Fibroblast of skin of back (primary cell): ENCODE measurements around the gene ADARB2.
"Not testable (repeated sequence)": the region's sequence is repeated elsewhere in the genome, so short reads cannot be mapped to it uniquely, and the experiment has no call there.

Experiments used
- DNase-seq: peaks from one replicate; pipeline ENCODE4 v3.0.0-alpha.2; 2013

ADARB2 gene

DNA sequence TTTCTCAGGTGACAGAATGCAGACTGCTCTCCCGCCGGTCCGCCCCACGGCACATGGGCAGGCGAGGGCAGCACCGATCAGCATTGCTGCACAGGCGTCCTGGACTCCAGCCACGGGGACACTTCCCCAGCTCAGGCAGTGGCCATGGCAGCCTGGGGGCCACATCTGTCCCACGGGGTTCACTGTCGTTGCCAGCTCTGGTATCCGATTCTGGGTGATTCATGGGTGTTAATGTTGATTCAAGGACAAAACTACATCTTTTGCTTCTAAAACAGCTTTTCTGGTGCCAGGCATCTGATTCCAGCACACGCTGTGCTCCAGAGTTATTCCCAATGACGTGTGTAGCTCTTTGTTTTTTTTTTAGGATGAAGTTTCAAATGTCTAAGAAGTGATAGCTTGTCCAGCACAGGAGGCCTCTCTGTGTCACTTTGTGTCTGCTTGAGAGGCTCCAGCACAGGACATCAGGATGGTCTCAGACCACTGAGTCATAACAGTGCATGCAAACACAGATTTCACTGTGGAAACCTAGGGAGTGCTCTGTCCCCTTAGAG, 463.1 kb downstream of the ADARB2 start:
- peak; percentile 83 for DNase-seq

DNA sequence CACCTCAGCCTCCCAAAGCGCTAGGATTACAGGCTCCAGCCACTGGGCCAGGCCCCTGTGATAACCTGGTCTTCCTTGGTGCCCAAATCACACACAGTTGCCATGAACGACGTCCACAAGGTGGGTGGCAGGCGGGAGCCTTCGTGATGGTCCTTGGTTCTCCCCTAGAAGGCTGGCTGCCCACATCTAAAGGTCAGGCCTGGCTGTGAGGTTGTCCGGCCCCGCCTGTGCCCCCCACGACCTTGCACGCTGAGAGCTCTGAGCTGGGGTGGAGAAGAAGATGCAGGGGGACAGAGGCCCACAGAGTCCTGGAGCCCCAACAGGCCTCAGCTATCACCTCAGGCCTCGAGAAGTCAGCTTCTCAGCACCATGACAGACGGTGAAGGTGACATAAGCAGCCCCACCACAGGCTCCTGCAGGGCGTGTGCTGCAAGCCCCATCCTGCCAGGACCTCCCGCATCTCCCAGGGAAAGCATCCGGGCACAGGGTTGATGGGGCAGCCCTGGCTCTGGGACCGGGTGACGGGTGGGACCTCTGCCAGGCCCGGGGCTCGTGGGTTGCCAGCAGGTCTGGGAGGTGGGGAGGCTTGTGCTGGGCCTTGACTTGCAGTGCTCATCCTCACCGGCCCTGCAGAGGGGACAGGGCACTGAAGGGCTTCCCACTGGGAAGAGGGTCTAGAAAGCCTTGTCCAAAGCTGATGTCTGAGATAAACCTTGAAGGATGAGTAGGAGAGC, 463.8 kb downstream of the ADARB2 start:
- DNase-seq: no peak

DNA sequence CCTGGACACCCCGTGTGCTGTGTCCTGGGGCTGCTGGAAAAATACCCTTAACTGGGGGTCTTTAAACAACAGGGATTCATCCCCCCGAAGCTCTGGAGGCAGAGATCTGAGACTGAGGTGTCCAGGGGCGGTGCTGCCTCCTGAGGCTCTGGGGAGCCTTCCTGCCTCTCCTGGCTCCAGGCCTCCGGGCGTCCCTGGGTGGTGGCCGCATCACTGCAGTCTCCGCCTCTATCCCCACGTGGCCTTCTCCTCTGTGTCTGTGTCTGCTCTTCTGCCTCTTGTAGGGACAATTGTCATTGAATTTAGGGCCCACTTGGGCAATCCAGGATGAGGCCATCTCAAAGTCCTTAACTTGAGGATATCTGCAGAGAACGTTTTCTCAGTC, 464.6 kb downstream of the ADARB2 start:
- no peak for DNase-seq

DNA sequence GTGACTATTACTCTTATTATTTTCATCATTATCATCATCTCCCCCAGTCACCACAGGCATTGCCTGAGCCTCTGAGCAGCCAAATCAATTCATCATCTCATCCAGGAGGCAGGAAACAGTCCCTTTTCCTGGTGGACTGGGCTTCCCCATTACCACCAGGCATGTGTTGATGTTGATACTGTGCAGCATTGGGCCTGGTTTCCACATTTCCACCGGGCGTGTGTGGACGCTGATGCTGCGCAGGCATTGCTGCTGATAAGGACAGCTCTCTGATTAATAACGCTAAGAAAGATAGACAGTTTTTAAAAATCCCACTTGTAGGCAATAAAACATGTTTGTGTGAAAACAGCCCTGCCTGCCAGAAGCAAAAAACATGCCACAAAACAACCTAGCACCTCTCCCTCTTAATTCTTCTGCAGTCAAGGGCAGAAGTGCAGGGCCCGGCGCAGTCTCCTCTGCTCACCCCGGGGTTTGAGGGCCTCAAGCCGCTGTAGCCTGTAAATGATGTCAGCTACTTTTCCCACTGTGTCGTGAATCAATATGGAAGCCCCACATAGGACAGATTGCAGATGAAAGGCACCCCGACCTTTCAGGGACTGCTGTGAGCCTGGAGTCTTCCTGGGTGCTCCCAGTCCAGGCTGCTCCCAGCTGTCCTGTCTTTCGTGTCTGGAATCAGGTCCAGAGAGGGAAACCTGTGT, 465.1 kb downstream of the ADARB2 start:
- DNase-seq: no peak

DNA sequence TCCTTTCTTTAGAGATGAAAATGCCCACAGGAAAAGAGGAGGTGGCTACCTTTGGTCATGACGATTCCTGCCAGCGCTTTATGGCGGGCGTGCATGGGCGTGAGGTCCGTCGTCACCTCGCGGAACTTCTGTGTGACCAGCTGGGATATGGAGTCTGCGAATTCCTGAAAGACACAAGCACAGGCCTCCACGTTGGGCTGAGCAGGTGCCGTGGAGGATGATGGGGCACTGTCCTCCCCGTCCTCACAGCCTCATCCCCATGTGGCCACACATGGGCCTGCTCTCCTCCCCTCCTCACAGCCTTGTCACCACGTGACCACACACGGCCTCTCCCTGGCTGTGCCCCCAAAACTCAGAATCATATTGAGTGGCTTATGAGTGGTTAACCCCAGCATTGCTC, 466.4 kb downstream of the ADARB2 start:
- DNase-seq: no peak

DNA sequence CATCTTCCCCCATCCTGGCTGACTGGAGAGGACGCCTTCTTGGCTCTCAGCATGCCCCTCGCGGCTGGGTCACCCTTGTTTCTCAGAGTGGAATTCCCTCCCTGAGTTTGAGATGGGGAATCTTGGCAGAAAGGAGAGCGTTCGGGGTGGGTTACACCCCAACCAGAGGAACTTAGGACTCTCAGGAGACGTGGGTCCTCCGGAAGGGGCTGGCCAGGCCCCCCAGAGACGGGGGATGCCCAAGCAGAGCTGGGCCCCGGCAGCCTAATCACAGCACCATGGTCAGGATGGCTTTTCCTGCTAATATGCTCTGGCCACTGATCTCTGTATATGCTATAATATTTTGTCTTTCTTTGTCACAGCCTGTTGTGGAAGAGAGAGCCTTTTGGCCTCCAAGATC, 466.8 kb downstream of the ADARB2 start:
- no peak for DNase-seq

DNA sequence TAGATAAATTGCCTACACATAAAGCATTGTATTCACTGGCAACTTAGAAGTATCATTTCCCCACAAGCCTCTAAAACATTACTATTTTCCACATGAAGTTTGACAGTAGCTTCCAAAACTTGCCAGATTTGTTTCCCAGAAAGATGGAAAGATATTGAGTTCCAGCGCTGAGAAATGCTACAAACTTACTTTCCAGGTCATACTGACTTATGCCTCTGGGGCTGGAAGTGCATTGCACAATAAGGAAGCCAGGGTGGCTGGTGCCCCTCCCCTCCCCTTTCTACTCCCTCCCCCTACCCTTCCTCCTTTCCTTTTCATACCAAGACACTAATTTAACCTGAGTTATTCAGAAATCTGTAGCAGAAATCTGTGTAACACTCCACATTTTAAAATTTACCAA, 468.5 kb downstream of the ADARB2 start:
- DNase-seq: no peak

DNA sequence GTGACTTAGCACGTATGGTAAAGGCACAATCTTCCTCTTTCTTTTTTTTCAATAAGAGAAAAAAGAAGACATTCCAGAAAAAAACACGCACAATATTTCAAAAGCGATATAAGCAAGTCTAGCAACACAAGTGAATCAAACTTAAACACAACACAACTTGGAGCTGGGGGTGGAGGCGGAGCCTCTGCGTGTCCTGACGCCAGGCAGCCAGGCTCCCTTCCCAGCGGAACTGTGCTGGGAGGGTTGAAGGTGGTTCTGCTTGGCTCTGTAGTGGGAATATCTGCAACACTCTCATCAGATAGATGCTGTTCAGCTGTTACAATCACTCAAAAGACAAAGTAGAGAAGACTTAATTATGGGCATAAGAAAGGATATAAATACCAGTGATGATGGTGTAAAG, 469.8 kb downstream of the ADARB2 start:
- no peak for DNase-seq

DNA sequence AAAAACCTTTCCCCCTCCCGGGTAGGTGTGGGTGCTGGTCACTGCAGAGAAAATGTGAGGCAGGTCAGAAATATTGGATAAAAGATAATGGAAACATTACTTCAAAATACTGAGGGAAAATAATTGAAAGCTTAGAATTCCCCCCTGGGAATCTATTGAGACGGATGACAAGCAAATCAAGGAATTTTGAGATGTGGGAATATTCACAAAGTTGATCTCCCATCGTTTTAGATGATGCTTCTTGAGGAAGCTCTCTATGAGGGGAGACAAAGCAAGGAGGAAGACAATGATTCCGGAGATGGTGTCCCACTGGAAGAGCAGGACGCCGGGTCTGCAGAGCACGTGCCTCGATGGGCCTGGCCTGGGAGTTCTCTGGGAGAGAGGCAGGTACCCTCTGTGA, 470.2 kb downstream of the ADARB2 start:
- no peak for DNase-seq

DNA sequence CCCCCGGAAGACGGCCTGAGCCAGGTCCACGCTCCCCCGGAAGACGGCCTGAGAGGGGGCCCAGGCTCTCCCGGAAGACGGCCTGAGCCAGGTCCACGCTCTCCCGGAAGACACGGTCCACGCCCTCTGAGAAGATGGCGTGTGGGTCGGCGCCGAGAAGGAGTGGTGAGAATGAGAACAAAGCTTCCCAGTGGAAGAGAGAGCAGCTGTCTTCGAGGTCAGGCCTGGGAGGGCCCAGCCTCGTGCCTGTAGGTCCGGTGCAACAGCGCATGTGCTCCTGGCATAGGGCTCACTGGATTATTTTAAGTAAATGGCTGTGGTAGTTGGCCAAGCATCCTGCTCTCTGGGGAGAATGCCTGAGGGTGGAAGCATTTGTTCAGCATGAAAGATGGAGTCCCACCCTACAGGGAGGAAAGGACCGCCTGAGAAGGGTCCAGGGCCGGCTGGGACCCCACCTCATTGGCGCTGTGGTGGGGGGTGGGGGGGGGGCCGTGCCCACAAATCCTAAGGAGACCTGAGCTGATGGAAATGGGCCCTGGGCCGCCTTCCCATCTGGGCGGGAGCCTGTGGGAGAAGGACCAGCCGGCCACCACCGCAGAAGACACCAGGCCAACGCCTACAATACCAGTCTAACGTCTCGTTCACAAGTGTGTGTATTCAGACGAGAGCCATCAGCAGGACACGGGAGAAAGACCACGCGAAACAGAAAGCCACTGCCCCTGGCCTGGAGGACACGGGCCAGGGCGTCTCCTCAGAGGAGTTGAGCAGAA, 471.1 kb downstream of the ADARB2 start:
- DNase-seq: no peak

DNA sequence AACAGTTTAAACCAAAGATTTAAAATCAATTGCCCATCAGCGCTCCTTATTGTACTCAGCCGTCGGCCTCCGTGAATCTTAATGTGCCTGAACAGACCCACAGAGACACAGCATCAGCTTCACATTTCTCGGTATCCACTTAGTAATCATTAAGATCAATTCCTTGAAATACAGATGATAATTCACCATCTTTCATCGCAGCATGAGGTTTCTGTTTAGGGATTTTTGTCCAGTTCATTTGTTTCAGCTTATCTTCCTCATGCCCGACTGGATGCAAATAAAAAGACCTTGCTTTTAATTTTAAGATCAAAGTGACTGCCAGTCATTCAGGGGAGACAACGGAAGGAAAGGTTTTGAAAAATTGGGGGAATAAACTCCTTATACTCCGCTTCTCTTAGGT, 473.3 kb downstream of the ADARB2 start:
- DNase-seq: no peak

DNA sequence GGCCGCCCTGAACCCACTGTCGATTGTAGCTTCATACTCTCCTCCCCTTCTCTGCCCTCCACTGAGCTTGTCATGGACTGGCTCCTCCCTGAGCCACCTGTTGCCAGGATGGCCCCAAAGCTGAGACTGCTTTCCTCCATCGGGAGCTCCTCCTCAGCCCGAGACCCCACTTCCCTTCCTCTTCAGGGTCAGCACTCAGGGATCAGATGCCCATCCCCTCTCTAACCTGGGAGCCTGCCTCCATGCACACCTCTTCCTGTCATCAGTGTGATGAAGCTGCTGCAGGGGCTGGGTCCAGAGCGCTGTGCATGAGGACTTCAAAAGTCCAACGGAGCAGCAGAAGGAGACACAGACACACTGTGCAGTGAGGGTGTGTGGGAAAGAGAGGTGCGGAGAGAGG, 480.1 kb downstream of the ADARB2 start:
- DNase-seq: no peak

DNA sequence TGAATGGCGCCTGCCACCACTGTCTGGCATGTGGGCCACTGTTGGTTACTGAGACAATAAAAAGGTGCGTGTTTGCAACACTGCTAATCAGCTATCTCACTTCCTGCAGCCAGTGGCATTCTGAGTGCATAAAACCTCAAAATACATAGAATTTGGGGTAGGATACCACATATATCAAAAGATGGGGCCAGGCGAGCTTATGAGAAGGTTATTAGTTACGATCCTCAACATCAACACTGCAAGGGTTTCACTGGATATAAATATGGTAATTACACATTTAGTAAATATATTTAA, 480.9 kb downstream of the ADARB2 start:
- no peak for DNase-seq

DNA sequence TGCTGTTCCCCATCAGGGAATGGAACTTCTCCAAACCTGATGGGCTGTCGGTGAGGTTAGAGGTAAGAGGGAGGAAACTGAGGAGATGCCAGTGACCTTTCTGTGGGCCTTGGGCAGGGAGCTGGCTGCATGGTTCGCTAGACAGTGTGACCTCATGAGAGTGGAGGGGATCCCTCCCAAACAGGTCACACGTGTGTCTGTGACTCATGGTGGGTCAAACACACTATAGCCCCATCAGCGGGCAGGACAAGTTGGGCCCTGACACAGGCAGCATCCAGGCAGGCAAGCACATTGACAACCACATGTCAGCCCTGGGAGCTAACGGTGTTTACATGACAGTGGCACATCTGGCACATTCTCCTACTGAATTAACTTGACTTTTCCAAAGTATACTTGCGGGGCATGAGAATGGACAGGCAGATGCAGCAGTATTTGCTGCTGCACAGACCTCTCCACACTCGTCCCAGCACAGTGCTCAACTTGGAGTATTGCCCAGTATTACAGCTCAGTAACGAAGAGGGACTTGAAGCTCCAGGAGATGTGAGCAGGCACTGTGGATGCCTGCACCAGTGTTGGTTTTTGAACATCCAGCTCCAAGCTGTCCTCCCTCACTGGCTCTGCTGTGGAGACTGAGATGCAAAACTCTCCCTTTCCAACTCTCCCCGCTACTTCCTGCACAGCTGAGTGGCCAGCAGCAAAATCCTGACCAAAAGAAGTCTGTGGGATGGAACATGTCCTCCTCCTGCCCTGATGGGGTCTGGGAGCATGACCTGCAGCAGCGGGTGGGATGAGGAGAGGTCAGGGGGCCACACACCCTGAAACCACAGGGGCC, 481.5 kb downstream of the ADARB2 start:
- no peak for DNase-seq

DNA sequence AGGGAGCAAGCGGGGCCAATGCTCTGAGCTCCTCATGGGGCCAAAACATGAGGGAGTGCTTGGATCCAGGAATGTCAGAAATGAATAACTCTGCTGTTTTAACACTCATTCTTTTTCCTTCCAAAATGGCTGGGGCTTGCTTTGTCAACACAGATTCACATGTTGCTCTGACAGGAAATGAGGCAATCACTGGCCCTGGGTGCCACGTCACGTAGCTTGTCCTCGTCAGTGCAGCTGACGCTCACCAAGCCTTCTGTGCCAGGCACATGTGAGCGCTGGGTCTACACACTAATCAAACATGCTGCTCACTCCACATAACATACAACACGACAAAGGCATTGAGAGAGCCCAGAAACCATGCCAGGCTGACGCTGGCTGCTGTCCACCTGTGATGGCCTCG, 482.2 kb downstream of the ADARB2 start:
- peak; percentile 63 for DNase-seq

DNA sequence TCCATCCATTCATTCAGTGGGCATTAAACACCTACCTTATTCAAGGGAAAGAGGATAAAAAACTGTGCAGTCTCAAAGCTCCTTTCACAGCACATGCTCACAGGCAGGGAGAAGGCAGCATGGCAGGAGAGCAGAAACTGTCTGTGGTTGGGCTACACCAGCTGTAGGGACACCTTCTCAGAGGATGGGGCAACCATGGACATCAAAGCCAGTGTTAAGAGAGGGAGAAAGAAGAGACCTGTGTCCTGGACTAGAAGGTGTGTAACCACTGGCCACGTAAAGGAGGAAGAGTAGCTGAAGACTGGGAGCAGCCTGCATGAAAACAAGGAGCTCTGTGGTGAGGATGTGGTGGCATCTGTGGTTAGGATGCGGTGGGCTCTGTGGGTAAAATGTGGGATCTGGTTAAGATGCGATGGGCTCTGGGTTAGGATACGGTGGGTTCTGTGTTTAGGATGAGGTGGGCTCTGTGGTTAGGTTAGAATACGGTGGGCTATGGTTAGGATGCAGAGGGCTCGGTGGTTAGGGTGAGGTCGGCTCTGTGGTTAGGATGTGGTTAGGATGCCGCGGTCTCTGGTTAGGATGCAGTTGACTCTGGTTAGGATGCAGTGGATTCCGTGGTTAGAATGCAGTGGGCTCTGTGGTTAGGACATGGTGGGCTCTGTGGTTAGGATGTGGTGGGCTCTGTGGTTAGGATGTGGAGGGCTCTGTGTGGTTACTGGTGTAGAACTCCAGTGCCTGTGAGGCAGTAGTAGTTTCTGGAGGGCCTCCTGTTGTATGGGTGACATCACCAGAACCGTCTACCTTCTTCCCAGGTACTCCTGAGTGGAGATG, 483.6 kb downstream of the ADARB2 start:
- no peak for DNase-seq

DNA sequence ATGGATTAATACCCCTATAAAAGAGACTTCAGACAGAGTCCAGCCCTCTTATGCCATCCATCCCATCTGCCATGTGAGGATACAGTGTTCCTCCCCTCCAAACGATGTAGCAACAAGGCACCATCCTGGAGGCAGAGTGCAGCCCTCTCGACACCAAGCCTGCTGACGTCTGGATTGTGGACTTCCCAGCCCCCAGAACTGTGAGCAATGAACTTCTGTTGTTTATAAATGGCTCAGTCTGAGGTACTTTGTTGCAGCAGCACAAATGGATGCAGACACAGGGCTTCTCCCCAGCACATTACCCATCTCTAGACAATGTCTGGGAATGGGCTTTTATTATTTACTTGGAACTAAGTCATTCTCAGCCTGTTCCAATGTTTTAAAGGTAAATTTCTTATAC, 485.6 kb downstream of the ADARB2 start:
- no peak for DNase-seq

DNA sequence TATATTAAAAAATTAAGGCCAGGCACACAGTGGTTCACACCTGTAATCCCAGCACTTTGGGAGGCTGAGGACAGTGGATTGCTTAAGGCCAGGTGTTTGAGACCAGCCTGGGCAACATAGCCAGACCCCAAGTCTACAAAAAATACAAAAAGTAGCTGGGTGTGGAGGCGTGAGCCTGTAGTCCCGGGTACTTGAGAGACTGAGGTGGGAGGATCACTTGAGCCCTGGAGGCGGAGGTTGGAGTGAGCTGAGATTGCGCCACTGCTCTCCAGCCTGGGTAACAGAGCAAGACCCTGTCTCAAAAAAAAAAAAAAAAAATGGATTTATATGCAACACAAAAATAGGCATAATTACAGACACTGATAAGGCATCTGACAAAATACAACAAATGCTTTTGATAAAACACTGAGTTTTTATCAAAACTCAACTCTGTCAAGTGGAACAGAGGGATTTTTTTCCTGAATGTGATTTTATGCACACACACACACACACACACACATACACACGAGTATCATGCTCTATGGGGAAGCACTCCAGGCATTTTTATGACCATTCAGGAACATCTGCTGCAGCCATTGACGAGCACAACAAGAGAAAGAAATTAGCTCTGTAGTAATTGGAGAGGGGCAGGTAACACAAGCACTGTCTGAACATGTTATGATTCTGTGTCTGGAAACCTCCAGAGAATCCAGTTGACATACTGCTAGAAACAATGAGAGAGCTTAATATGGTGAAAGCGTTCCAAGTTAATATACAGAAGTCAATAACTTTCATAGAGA, 488.0 kb downstream of the ADARB2 start:
- no peak for DNase-seq

DNA sequence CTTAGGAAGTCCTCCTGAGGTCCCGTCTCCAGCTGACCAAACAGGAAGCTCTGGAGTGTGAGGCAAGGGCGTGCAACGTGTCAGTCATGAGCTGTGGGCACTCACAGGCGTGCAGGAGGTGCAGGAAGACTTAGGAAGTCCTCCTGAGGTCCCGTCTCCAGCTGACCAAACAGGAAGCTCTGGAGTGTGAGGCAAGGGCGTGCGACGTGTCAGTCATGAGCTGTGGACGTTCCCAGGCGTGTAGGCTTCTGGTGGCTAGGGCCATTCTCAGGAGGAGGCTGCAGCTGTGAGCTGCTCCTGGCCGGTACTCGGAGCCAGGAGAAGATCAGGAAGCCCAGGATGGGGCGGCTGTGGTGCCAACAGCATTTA, 489.1 kb downstream of the ADARB2 start:
- DNase-seq: not testable (repeated sequence)

DNA sequence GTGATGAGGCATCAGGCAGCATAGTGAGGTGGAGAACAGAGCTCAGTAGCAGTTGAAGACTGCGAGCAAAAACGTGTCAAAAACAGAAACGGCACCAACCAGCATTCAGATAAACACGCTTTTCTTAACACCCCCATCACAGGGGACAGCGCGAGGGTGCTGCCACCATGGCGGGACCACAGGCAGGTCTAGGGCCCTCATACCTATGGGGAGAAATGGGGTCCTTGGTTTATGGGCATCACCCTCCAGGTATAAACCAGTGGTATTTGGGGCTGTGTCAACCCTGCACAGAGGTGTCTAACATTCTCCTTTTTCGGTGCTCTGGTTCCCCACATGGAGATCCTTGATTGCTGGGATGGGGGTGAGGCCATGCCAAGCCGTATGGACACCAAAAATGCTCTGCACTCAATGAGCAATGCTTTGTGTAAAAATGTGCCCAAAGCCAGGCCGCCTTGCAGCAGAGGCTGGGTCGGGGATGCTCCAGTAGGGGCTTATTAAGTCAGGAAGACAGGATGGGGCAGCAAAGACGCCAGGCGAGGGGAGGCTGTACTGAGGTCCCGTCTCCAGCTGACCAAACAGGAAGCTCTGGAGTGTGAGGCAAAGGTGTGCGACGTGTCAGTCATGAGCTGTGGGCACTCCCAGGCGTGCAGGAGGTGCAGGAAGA, 489.6 kb downstream of the ADARB2 start:
- no peak for DNase-seq

DNA sequence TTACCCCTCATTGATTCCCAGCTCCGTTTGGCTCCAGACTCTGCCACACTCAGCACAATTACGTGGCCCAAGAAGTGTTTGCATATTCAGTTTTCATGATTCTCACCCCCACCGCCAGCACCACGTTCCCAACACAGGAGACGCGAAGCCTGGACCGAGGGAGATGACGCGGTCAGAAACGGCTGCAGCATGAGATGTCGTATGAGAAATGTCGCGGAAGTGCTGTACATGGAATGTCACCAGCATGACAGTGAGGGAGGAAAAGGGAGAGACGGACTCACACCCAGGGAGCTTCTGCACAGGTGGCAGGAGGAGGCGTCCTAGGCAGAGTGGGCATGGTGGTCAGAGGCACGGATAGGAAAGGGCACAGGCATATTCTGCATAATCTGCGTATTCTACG, 492.8 kb downstream of the ADARB2 start:
- DNase-seq: no peak
